Liver (tissue), 9 donors: ENCODE measurements around the gene KLF18. TPM values are rescaled to one million over a fixed set of nuclear protein-coding genes. Genes with fewer than 3 reads are reported as not detected.
"Not testable (repeated sequence)": the region's sequence is repeated elsewhere in the genome, so short reads cannot be mapped to it uniquely, and the experiment has no call there.

Experiments used
- DNase-seq: peaks from one replicate; pipeline ENCODE4 v3.0.0-alpha.2; 2017; ENCODE audit warnings: low spot score
- H3K27ac ChIP-seq, 2 donors: one replicate each; pipeline ENCODE4 v1.7.0; 2013; ENCODE audit warnings: inconsistent platforms in 2 of 2, low read length in 2 of 2, control low read depth in 1 of 2, low read depth in 1 of 2, mild to moderate bottlenecking in 1 of 2
- H3K27me3 ChIP-seq, 4 donors: one replicate each; pipeline versions ENCODE4 v1.6.1 to v1.7.0; 2013; ENCODE audit warnings: low read length in 3 of 4, inconsistent platforms in 1 of 4, mild to moderate bottlenecking in 1 of 4, moderate library complexity in 1 of 4; ENCODE audit not compliant: control insufficient read depth in 4 of 4, insufficient read depth in 4 of 4
- H3K36me3 ChIP-seq, 4 donors: one replicate each; pipeline versions ENCODE4 v1.6.1 to v1.7.0; 2013; ENCODE audit warnings: low read length in 3 of 4, mild to moderate bottlenecking in 3 of 4, low read depth in 1 of 4, moderate library complexity in 1 of 4; ENCODE audit not compliant: control insufficient read depth in 4 of 4, insufficient read depth in 3 of 4
- H3K4me1 ChIP-seq, 4 donors: one replicate each; pipeline versions ENCODE4 v1.6.1 to v1.7.0; 2013; ENCODE audit warnings: low read length in 3 of 4, mild to moderate bottlenecking in 3 of 4, moderate library complexity in 1 of 4; ENCODE audit not compliant: control insufficient read depth in 4 of 4, insufficient read depth in 4 of 4
- H3K4me3 ChIP-seq, 3 donors: one replicate each; pipeline versions ENCODE4 v1.6.1 to v1.7.0; 2013; ENCODE audit warnings: low read length in 3 of 3, control low read depth in 1 of 3, low read depth in 1 of 3, mild to moderate bottlenecking in 1 of 3
- H3K9ac ChIP-seq, 2 donors: one replicate each; pipeline ENCODE4 v1.7.0; 2013; ENCODE audit warnings: low read length in 2 of 2, mild to moderate bottlenecking in 2 of 2, moderate library complexity in 2 of 2, control low read depth in 1 of 2, low read depth in 1 of 2
- H3K9me3 ChIP-seq, 4 donors: one replicate each; pipeline versions ENCODE4 v1.6.1 to v1.7.0; 2013; ENCODE audit warnings: low read length in 3 of 4; ENCODE audit not compliant: control insufficient read depth in 4 of 4
- EGR1 ChIP-seq, 2 donors: IDR thresholded peaks; 2 replicates each; pipeline ENCODE4 v1.6.1; 2016 to 2018; ENCODE audit warnings: antibody characterized with exemption in 2 of 2, low read depth in 2 of 2
- FOXA1 ChIP-seq: IDR thresholded peaks from 2 replicates; pipeline ENCODE4 v1.6.1; 2016; ENCODE audit warnings: antibody characterized with exemption
- HNF4A ChIP-seq, 2 donors: conservative IDR thresholded peaks; 2 replicates each; pipeline ENCODE4 v1.6.1; 2016; ENCODE audit warnings: antibody characterized with exemption in 2 of 2, mild to moderate bottlenecking in 2 of 2
- RXRA ChIP-seq, 2 donors: IDR thresholded peaks; 2 replicates each; pipeline ENCODE4 v1.6.1; 2017 to 2018; ENCODE audit warnings: antibody characterized with exemption in 2 of 2, mild to moderate bottlenecking in 1 of 2
- SP1 ChIP-seq: IDR thresholded peaks from 2 replicates; pipeline ENCODE4 v1.6.1; 2018; ENCODE audit warnings: antibody characterized with exemption, mild to moderate bottlenecking
- TAF1 ChIP-seq: conservative IDR thresholded peaks from 2 replicates; pipeline ENCODE4 v1.6.1; 2016; ENCODE audit warnings: antibody characterized with exemption, mild to moderate bottlenecking
- WGBS: extraction: QIAGEN DNeasy Blood & Tissue Kit; methylation state at CpG from one replicate; pipeline ENCODE4 v1.1.7; 2013; 5-methylcytosine and 5-hydroxymethylcytosine counted together
- polyA plus RNA-seq, 2 donors: library from polyadenylated mRNA; stranded (reverse) in 1 of 2; unstranded in 1 of 2; fragments of 200-250 nt in 1 of 2; fragments of >200 nt in 1 of 2; fragmentation: Nextera tagmentation in 1 of 2; extraction: Ambion mirVana in 1 of 2; gene quantifications; one replicate each; pipeline versions ENCODE4 v1.2.1 to v1.2.3, GENCODE V29; 2013 to 2015
- total RNA-seq, 2 donors: library from RNA; depleted of rRNA; stranded (reverse); fragments of >200 nt; gene quantifications; one replicate each; pipeline ENCODE4 v1.2.3, GENCODE V29; 2014
- TF ChIP-seq, protein P1 (sequence below): IDR thresholded peaks from 2 replicates; pipeline ENCODE4 v1.6.1; 2016; ENCODE audit warnings: antibody characterized with exemption
- donor health status: healthy.
- donor health status: healthy.
- donor health status: healthy.
- donor health status: healthy.
- donor health status: healthy.

The KLF18 gene
- total and polyA plus RNA-seq, 4 donors, result not detected

DNA sequence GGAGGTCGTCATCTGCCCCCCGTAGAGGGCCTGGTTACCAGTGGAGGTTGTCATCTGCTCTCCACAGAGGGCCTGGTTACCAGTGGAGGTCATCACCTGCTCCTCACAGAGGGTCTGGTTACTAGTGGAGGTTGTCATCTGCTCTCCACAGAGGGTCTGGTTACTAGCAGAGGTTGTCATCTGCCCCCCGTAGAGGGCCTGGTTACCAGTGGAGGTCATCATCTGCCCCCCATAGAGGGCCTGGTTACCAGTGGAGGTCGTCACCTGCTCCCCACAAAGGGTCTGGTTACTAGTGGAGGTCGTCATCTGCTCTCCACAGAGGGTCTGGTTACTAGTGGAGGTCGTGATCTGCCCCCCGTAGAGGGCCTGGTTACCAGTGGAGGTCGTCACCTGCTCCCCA is 1.9 kb downstream of the KLF18 start:
- WGBS, result 88% methylated on average over 8 of the region's 8 CpGs
- not testable (repeated sequence) for DNase-seq, H3K27ac ChIP-seq, H3K4me1 ChIP-seq, H3K27me3 ChIP-seq, H3K36me3 ChIP-seq, H3K9me3 ChIP-seq, H3K9ac ChIP-seq, H3K4me3 ChIP-seq

DNA sequence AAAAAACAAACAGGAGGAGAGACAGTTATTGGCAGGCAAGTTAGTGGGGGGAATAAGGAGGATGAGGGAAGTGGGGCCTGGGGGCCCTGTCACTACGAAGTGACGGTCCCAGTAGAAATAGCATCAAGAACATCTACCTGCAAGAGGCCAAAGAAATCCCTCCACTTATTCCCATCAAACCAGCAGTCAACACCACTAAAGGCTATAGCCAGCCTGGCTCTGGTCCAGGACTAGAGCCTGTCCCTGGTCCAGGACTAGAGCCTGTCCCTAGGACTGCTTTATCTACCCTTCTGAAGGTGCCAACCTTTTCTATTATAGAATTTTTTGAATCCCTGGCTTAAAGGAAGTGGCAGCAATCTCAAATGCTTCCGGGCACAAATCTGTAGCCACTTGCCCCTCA is 3.2 kb downstream of the KLF18 start:
- WGBS, result 88% methylated on average over 3 of the region's 3 CpGs
- no peaks in the 10 kb centered on the region for H3K36me3 ChIP-seq
- H3K27ac ChIP-seq, result no peak overlapping the region
- no peak overlapping the region for H3K4me3 ChIP-seq
- no peaks in the 10 kb centered on the region for H3K27me3 ChIP-seq
- H3K9ac ChIP-seq, result no peak overlapping the region
- H3K9me3 ChIP-seq, result peaks cover 0 to under 1% (median 0%) of the 10 kb centered on the region in 4 donors
- H3K4me1 ChIP-seq, result no peaks in the 10 kb centered on the region
- no peak for DNase-seq
- TF ChIP-seq, protein P1, sequence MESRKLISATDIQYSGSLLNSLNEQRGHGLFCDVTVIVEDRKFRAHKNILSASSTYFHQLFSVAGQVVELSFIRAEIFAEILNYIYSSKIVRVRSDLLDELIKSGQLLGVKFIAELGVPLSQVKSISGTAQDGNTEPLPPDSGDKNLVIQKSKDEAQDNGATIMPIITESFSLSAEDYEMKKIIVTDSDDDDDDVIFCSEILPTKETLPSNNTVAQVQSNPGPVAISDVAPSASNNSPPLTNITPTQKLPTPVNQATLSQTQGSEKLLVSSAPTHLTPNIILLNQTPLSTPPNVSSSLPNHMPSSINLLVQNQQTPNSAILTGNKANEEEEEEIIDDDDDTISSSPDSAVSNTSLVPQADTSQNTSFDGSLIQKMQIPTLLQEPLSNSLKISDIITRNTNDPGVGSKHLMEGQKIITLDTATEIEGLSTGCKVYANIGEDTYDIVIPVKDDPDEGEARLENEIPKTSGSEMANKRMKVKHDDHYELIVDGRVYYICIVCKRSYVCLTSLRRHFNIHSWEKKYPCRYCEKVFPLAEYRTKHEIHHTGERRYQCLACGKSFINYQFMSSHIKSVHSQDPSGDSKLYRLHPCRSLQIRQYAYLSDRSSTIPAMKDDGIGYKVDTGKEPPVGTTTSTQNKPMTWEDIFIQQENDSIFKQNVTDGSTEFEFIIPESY, result no peak

DNA sequence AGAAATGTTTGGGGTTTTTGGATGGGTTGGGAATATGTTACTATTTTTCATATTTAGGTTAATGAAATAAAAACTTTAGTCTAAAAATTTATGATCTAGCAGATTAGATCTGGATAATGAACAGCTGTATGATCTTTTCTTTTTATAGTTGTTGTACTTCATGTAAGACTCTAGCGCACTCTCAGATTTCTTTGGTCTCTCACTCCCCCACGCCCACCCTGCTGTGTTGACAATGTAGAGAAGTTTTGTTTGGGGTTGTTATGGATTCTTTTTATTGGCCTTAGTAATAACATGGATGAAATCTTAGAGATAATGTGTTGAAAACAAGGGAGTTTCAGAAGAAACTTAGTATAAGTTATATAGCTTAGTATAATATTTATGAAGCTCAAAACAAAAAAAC is 5.5 kb downstream of the KLF18 start:
- no peaks in the 10 kb centered on the region for H3K9me3 ChIP-seq
- H3K4me3 ChIP-seq, result no peak overlapping the region
- H3K36me3 ChIP-seq, result no peaks in the 10 kb centered on the region
- TF ChIP-seq FOXA1, result no peak
- no peak for TF ChIP-seq SP1
- no peak for TF ChIP-seq TAF1
- no peak for DNase-seq
- H3K27ac ChIP-seq, result no peak overlapping the region
- H3K27me3 ChIP-seq, result no peaks in the 10 kb centered on the region
- no peaks in the 10 kb centered on the region for H3K4me1 ChIP-seq
- no peak overlapping the region for H3K9ac ChIP-seq
- 88% methylated on average over 2 of the region's 2 CpGs for WGBS

DNA sequence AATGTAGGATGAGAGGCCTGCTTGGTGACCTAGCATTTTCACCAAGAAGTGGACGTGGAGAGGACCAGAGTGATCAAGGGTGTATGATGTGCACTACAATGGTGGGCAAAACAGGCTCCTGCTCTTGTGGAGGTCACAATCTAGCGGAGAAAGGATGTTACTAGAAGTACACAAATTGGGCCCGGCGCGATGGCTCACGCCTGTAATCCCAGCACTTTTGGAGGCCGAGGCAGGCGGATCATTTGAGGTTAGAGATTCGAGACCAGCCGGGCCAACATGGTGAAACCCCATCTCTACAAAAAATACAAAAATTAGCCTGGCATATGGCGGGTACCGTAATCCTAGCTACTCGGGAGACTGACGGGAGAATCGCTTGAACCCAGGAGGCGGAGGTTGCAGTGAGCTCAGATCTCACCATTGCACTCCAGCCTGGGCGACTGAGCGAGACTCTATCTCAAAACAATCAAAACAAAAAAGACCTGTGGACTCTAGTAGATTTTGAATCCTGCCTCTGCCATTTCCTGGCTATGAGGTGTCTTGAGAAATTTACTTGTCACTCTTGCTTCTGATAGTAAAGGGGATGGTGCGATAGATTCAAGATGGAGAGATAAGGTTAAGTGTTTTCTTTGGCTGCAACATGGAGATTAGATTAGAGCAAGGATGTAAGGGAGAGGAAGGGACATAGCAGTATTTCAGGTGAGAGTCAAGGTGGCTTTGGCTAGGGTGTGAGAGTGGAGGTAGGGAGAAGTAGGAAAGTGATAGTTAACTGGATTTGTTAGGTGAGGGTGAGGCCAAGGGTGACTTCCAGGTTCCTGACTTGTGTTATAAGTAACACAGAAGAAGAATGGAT is 7.1 kb downstream of the KLF18 start:
- no peaks in the 10 kb centered on the region for H3K9me3 ChIP-seq
- DNase-seq, result no peak
- no peak overlapping the region for H3K9ac ChIP-seq
- TF ChIP-seq EGR1 (IDR thresholded peaks at IDR 0.05; ENCODE audit: low read depth in 2 of 2), result no peak
- TF ChIP-seq RXRA (IDR thresholded peaks at IDR 0.05), result no peak
- no peak for TF ChIP-seq HNF4A (conservative IDR thresholded peaks at IDR 0.05)
- H3K27ac ChIP-seq, result no peak overlapping the region
- no peaks in the 10 kb centered on the region for H3K27me3 ChIP-seq
- no peak overlapping the region for H3K4me3 ChIP-seq
- no peaks in the 10 kb centered on the region for H3K4me1 ChIP-seq
- no peaks in the 10 kb centered on the region for H3K36me3 ChIP-seq
- WGBS, result 95% methylated on average over 19 of the region's 19 CpGs
